VCaP (cell line): Measurements from ENCODE around the gene KIF1C.

Experiments
- H3K27ac ChIP-seq: fragments of 450-650 bp; 2 replicates; pipeline ENCODE4 v1.5.1; 2017
- CTCF ChIP-seq: fragments of 450-650 bp; conservative IDR thresholded peaks from 2 replicates; pipeline ENCODE4 v1.5.1; 2017; ENCODE audit warnings: mild to moderate bottlenecking, moderate library complexity

The KIF1C gene

DNA sequence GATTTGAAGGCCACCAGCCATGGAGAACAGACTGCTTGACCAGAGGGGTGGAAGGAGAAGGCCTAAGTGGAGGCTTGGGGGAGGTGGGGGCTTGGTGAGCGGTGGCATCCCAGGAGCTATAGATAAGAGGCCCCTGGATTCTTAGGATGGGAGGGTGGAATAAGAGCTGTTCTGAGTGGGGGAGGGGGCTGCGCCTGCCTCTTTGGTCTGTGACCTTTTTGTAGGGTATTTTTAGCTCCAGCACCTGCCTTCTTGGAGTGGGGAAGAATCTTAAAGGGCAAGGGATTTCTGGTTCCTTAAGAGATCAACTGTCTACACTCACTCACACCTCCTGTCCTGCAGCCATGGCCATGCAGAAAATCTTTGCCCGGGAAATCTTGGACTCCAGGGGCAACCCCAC, 46.3 kb upstream of the KIF1C start:
- H3K27ac ChIP-seq: no peak overlapping the region
- no peak for TF ChIP-seq CTCF

GRCh38 chr17:4953451-4953961, 44.2 kb upstream of the KIF1C start:
- no peak for TF ChIP-seq CTCF
- H3K27ac ChIP-seq: no peak overlapping the region

DNA sequence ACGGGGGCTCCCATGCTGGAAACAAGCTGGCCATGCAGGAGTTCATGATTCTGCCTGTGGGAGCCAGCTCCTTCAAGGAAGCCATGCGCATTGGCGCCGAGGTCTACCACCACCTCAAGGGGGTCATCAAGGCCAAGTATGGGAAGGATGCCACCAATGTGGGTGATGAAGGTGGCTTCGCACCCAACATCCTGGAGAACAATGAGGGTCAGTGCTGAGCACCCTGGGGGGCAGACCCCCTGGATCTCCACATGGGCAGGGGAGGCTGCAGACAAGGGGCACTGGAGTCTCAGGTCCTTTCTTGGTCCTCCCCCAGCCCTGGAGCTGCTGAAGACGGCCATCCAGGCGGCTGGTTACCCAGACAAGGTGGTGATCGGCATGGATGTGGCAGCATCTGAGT, 42.7 kb upstream of the KIF1C start:
- H3K27ac ChIP-seq: no peak overlapping the region
- no peak for TF ChIP-seq CTCF

DNA sequence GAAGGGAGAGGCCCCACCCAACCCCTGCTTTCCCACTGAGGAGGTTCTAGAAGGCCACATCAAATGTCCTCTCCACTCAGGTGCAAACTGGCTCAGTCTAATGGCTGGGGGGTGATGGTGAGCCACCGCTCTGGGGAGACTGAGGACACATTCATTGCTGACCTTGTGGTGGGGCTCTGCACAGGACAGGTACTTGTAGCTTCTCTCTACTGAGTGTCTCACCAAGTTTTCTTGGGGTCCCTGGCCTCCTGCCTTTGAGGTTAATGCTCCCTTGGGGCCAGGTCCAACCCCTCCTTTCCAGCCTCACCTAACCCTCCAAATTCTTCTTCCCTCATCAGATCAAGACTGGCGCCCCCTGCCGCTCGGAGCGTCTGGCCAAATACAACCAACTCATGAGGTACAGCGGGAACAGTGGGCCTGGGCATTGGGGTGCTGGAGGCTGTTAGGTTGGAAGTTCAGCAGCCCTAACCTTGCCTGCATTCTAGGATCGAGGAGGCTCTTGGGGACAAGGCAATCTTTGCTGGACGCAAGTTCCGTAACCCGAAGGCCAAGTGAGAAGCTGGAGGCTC, 41.2 kb upstream of the KIF1C start:
- no peak overlapping the region for H3K27ac ChIP-seq
- TF ChIP-seq CTCF: no peak

GRCh38 chr17:4958102-4958501, 39.6 kb upstream of the KIF1C start:
- H3K27ac ChIP-seq: no peak overlapping the region
- TF ChIP-seq CTCF: no peak

GRCh38 chr17:4959261-4959965, 38.3 kb upstream of the KIF1C start:
- TF ChIP-seq CTCF: no peak
- H3K27ac ChIP-seq: no peak overlapping the region

GRCh38 chr17:4960279-4960922, 37.3 kb upstream of the KIF1C start:
- H3K27ac ChIP-seq: no peak overlapping the region
- no peak for TF ChIP-seq CTCF
